Spleen (tissue), 7 donors: ENCODE data around the gene DCAF8.

ENCODE experiments used
- CTCF ChIP-seq, 11 experiments: fragments of 200-600 bp in 7 of 11; fragments of 450-650 bp in 4 of 11; sonication (generic) in 4 of 11; IDR thresholded peaks in 8 of 11; conservative IDR thresholded peaks in 3 of 11; 1 replicate in 7 of 11; 2 replicates in 4 of 11; pipeline versions ENCODE4 v1.4.0 to v1.8.0; 2016 to 2021; ENCODE audit warnings: antibody characterized with exemption in 11 of 11, inconsistent platforms in 4 of 11, mild to moderate bottlenecking in 1 of 11
- POLR2A ChIP-seq, 3 donors: fragments of 450-650 bp; IDR thresholded peaks; one replicate each; pipeline ENCODE4 v1.5.1; 2017; ENCODE audit warnings: antibody characterized with exemption in 3 of 3, mild to moderate bottlenecking in 1 of 3
- POLR2AphosphoS5 ChIP-seq, 3 donors: sonication (generic); formaldehyde crosslinking; IDR thresholded peaks; one replicate each; pipeline ENCODE4 v1.5.1; 2017; ENCODE audit warnings: antibody characterized with exemption in 3 of 3
- donor health status: DM: no; HTN: no; CAD: no; lungs with moderate emphysema.
- donor health status: DM: no; HTN: no; CAD: no.
- donor health status: DM: no; HTN: no; CAD: no.

- TF ChIP-seq POLR2AphosphoS5 (IDR thresholded peaks at IDR 0.05) (no peak), POLR2A (IDR thresholded peaks at IDR 0.05) (no peak), CTCF (IDR thresholded peaks at IDR 0.05 in 8 of 11, conservative IDR thresholded peaks at IDR 0.05 in 3 of 11) (no peak)
Observed at GRCh38 chr1:160207118-160207650, 55.2 kb downstream of the DCAF8 start.
